Hematopoietic multipotent progenitor cell treated with erythropoietin and hydrocortisone succinate and interleukin-3 and kit ligand, for 15 days (in vitro differentiated cells): ENCODE data around the gene RCL1.
A peak's percentile ranks its signal among the peaks of the same experiment; 100 is the strongest.
"Not testable (repeated sequence)": the region's sequence is repeated elsewhere in the genome, so short reads cannot be mapped to it uniquely, and the experiment has no call there.

Experiments used
- DNase-seq: peaks from one replicate; pipeline ENCODE4 v3.0.0-alpha.2; 2015; ENCODE audit warnings: low spot score

The RCL1 gene

GRCh38 chr9:4783191-4783590 lies 9.6 kb upstream of the RCL1 start:
- not testable (repeated sequence) for DNase-seq

DNA sequence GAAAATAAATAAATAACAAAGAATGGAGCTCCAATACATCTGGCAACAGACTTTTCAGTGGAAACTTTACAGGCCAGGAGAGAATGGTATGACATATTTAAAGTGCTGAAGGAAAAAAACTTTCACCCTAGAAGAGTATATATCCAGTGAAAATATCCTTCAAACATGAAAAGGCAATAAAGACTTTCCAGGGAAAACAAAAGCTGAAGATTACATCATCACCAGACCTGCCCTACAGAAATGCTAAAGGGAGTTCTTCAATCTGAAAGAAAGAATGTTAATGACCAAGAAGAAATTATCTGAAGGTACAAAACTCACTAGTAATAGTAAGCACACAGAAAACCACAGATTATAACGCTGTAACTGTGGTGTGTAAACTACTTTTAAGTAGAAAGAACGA lies 8.3 kb upstream of the RCL1 start:
- DNase-seq, result no peak

GRCh38 chr9:4786599-4786998 lies 6.1 kb upstream of the RCL1 start:
- DNase-seq, result no peak

GRCh38 chr9:4787876-4788275 lies 4.9 kb upstream of the RCL1 start:
- no peak for DNase-seq

- no peak for DNase-seq
Observed at GRCh38 chr9:4788703-4789102, 4.0 kb upstream of the RCL1 start.

GRCh38 chr9:4792054-4792571 lies 631 bp upstream of the RCL1 start:
- no peak for DNase-seq

GRCh38 chr9:4793459-4794395 lies 983 bp downstream of the RCL1 start:
- DNase-seq, result peak; percentile 64

DNA sequence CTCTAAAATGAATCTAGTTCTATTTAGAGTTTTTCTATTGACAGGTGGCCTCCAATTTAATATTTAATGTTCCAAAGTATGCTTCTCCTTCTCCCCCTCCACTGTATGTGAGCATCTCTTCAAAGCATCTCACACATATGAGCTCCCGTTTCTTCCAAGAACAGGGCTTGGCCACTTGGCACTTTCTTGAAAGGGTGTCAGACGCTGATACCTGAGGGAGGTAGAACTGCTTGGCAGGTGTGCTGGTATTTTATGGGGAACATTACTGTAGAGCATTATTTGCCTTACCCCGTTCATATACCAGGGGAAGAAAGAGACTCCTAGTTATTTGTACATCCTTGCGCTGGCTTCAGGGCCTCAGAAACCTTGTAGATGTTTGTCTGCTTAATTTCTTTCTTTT lies 1.9 kb downstream of the RCL1 start:
- peak; percentile 68 for DNase-seq

DNA sequence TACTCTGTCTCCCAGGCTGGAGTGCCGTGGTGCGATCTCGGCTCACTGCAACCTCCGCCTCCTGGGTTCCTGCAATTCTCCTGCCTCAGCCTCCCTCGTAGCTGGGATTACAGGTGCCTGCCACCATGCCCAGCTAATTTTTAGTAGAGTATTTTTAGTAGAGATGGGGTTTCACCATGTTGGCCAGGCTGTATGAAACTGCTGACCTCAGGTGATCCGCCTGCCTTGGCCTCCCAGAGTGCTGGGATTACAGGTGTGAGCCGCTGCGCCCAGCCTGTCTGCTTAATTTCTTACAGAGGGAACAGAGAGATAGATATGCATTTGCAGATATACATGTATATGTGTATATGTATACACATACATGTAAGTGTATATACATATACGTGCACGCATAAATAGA lies 2.4 kb downstream of the RCL1 start:
- not testable (repeated sequence) for DNase-seq

DNA sequence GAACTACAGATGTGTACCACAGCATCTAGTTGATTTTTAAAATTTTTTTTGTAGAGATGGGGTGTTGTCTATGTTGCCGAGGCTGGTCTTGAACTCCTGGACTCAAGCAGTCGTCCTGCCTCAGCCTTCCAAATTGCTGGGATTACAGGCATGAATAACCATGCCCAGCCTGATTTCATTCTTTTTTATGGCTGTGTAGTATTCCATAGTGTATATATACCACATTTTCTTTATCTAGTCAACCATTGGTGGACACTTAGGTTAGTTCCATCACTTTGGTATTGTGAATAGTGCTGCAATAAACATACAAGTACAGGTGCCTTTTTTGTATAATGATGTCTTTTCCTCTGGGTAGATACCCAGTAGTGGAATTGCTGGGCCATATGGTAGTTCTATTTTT lies 3.8 kb downstream of the RCL1 start:
- no peak for DNase-seq

DNA sequence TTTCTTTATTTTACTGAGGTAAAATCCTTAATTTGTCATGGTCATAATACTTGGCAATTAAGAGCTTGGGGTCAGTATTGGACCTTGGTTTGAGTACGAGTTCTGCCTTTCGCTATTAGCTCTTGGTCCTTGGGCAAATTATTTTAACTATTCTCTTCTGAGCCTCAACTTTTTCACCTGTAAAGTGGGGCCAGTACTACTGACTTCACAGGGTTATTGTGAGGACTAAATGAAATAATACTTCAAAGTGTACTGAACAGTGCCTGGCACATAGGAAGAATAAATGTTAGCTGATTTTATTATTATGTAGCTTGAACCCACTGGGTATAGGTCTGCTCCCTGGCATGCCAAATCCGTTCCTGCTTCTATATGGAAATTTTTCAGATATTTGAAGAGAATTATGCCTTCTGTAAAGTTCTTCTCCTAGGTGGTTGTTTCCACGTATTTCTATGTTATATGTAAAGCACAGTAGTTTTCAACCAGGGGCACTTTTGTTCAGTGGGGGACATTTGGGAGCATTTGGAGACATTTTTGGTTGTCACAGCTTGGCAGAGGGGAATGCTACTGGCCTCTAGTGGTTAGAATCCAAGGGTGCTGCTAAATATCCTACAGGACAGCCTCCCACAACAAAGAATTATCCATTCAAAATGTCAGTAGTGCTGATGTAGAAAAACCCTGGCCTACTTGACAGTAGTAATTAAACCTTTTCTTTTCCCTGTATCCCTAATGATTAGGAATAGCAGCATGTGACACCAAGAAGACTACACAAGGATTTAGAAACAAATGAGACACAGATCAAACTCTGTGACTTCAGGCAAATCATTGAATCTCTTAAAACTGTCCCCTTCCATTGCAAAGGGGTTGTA lies 4.5 kb downstream of the RCL1 start:
- DNase-seq, result peak; percentile 85

- no peak for DNase-seq
Observed at GRCh38 chr9:4797854-4798150, 5.1 kb downstream of the RCL1 start.

GRCh38 chr9:4798281-4799032 lies 5.7 kb downstream of the RCL1 start:
- peak; percentile 92 for DNase-seq

- peak; percentile 46 for DNase-seq
Observed at GRCh38 chr9:4799033-4799430, 6.3 kb downstream of the RCL1 start.

- DNase-seq, result peak; percentile 97
Observed at GRCh38 chr9:4799775-4800174, 7.0 kb downstream of the RCL1 start.

- no peak for DNase-seq
Observed at GRCh38 chr9:4801156-4801555, 8.4 kb downstream of the RCL1 start.

- no peak for DNase-seq
Observed at GRCh38 chr9:4803670-4804530, 11.2 kb downstream of the RCL1 start.

GRCh38 chr9:4804531-4805016 lies 11.8 kb downstream of the RCL1 start:
- DNase-seq, result no peak

DNA sequence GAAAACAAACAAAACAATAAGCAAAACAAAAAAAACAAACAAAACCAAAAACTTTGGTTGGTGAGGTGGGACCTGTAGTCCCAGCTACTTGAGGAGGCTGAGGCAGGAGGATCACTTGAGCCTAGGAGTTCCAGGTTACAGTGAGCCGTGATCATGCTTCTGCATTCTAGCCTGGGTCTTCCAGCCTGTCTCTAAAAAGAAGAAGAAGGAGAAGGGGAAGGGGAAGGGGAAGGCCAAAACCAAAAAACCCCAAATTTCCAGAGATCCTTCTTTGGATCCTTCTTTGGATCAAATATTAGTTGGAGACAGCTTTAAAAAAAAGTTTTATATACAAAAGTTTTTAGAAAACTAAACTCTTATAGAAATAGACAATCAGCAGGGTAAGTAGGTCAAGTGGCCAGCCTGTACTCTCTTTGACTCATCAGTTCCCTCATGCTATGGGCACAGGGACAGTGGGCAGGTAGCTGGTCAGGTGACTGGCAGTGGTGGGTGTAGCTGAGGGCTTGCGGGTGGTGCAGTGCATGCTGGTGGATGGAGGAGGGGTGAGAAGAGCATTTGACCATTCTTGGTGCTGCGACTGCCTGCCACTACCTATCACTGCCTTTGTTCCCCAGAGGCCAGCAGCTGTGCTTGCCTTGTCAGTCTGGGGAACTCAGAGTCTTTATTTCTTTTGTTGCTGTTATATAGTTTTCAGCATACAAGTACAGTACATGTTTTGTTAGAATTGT lies 12.6 kb downstream of the RCL1 start:
- DNase-seq, result no peak

DNA sequence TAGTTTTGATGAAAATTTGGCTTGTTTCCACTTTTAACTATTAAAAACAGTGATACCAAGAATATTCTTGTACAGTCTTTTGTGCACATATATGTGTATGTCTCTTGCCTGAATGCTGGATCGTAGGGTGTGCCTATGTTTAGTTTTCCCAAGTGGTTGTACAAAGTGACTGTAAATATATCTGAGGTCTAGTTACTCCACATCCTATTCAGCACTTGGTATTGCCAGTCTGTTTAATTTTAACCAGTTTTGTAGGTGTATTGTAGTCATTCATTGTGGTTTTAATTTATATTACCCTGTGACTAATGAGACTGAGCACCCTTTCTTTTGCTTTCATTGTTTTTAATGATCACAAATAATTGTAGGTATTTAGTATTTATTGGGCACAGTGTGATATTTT lies 17.8 kb downstream of the RCL1 start:
- no peak for DNase-seq
